Liver (tissue), 9 donors: ENCODE measurements around the gene PAXX. TPM values are rescaled to one million over a fixed set of nuclear protein-coding genes. Genes with fewer than 3 reads are reported as not detected.

Source experiments
- DNase-seq: peaks from one replicate; pipeline ENCODE4 v3.0.0-alpha.2; 2017; ENCODE audit warnings: low spot score
- H3K27ac ChIP-seq, 2 donors: one replicate each; pipeline ENCODE4 v1.7.0; 2013; ENCODE audit warnings: inconsistent platforms in 2 of 2, low read length in 2 of 2, control low read depth in 1 of 2, low read depth in 1 of 2, mild to moderate bottlenecking in 1 of 2
- H3K27me3 ChIP-seq, 4 donors: one replicate each; pipeline versions ENCODE4 v1.6.1 to v1.7.0; 2013; ENCODE audit warnings: low read length in 3 of 4, inconsistent platforms in 1 of 4, mild to moderate bottlenecking in 1 of 4, moderate library complexity in 1 of 4; ENCODE audit not compliant: control insufficient read depth in 4 of 4, insufficient read depth in 4 of 4
- H3K36me3 ChIP-seq, 4 donors: one replicate each; pipeline versions ENCODE4 v1.6.1 to v1.7.0; 2013; ENCODE audit warnings: low read length in 3 of 4, mild to moderate bottlenecking in 3 of 4, low read depth in 1 of 4, moderate library complexity in 1 of 4; ENCODE audit not compliant: control insufficient read depth in 4 of 4, insufficient read depth in 3 of 4
- H3K4me1 ChIP-seq, 4 donors: one replicate each; pipeline versions ENCODE4 v1.6.1 to v1.7.0; 2013; ENCODE audit warnings: low read length in 3 of 4, mild to moderate bottlenecking in 3 of 4, moderate library complexity in 1 of 4; ENCODE audit not compliant: control insufficient read depth in 4 of 4, insufficient read depth in 4 of 4
- H3K4me3 ChIP-seq, 3 donors: one replicate each; pipeline versions ENCODE4 v1.6.1 to v1.7.0; 2013; ENCODE audit warnings: low read length in 3 of 3, control low read depth in 1 of 3, low read depth in 1 of 3, mild to moderate bottlenecking in 1 of 3
- H3K9ac ChIP-seq, 2 donors: one replicate each; pipeline ENCODE4 v1.7.0; 2013; ENCODE audit warnings: low read length in 2 of 2, mild to moderate bottlenecking in 2 of 2, moderate library complexity in 2 of 2, control low read depth in 1 of 2, low read depth in 1 of 2
- H3K9me3 ChIP-seq, 4 donors: one replicate each; pipeline versions ENCODE4 v1.6.1 to v1.7.0; 2013; ENCODE audit warnings: low read length in 3 of 4; ENCODE audit not compliant: control insufficient read depth in 4 of 4
- ATF3 ChIP-seq: IDR thresholded peaks from 2 replicates; pipeline ENCODE4 v1.6.1; 2016; ENCODE audit warnings: antibody characterized with exemption
- CTCF ChIP-seq: fragments of 150-350 bp; IDR thresholded peaks from 2 replicates; pipeline ENCODE4 v1.5.1; 2017; ENCODE audit warnings: improper control_type of control experiment, low read depth, low read length; ENCODE audit not compliant: missing input control
- EGR1 ChIP-seq, 2 donors: IDR thresholded peaks; 2 replicates each; pipeline ENCODE4 v1.6.1; 2016 to 2018; ENCODE audit warnings: antibody characterized with exemption in 2 of 2, low read depth in 2 of 2
- FOXA1 ChIP-seq: IDR thresholded peaks from 2 replicates; pipeline ENCODE4 v1.6.1; 2016; ENCODE audit warnings: antibody characterized with exemption
- FOXA2 ChIP-seq: IDR thresholded peaks from 2 replicates; pipeline ENCODE4 v1.6.1; 2016; ENCODE audit warnings: antibody characterized with exemption
- GABPA ChIP-seq, 2 donors: IDR thresholded peaks in 1 of 2; conservative IDR thresholded peaks in 1 of 2; 2 replicates each; pipeline ENCODE4 v1.6.1; 2016; ENCODE audit warnings: antibody characterized with exemption in 2 of 2, mild to moderate bottlenecking in 1 of 2, moderate library complexity in 1 of 2
- HNF4A ChIP-seq, 2 donors: conservative IDR thresholded peaks; 2 replicates each; pipeline ENCODE4 v1.6.1; 2016; ENCODE audit warnings: antibody characterized with exemption in 2 of 2, mild to moderate bottlenecking in 2 of 2
- HNF4G ChIP-seq: IDR thresholded peaks from 2 replicates; pipeline ENCODE4 v1.6.1; 2016; ENCODE audit warnings: antibody characterized with exemption
- JUND ChIP-seq, 2 donors: IDR thresholded peaks; 2 replicates each; pipeline ENCODE4 v1.6.1; 2016; ENCODE audit warnings: antibody characterized with exemption in 2 of 2
- NR2F2 ChIP-seq: IDR thresholded peaks from 2 replicates; pipeline ENCODE4 v1.6.1; 2016; ENCODE audit warnings: antibody characterized with exemption
- RAD21 ChIP-seq, 2 donors: IDR thresholded peaks; 2 replicates each; pipeline ENCODE4 v1.6.1; 2016; ENCODE audit warnings: antibody characterized with exemption in 2 of 2, mild to moderate bottlenecking in 2 of 2
- REST ChIP-seq: IDR thresholded peaks from 2 replicates; pipeline ENCODE4 v1.6.1; 2016; ENCODE audit warnings: antibody characterized with exemption, mild to moderate bottlenecking
- RXRA ChIP-seq, 2 donors: IDR thresholded peaks; 2 replicates each; pipeline ENCODE4 v1.6.1; 2017 to 2018; ENCODE audit warnings: antibody characterized with exemption in 2 of 2, mild to moderate bottlenecking in 1 of 2
- SP1 ChIP-seq: IDR thresholded peaks from 2 replicates; pipeline ENCODE4 v1.6.1; 2018; ENCODE audit warnings: antibody characterized with exemption, mild to moderate bottlenecking
- TAF1 ChIP-seq: conservative IDR thresholded peaks from 2 replicates; pipeline ENCODE4 v1.6.1; 2016; ENCODE audit warnings: antibody characterized with exemption, mild to moderate bottlenecking
- YY1 ChIP-seq: IDR thresholded peaks from 2 replicates; pipeline ENCODE4 v1.6.1; 2016; ENCODE audit warnings: antibody characterized with exemption, mild to moderate bottlenecking
- WGBS: extraction: QIAGEN DNeasy Blood & Tissue Kit; methylation state at CpG from one replicate; pipeline ENCODE4 v1.1.7; 2013; 5-methylcytosine and 5-hydroxymethylcytosine counted together
- polyA plus RNA-seq, 2 donors: library from polyadenylated mRNA; stranded (reverse) in 1 of 2; unstranded in 1 of 2; fragments of 200-250 nt in 1 of 2; fragments of >200 nt in 1 of 2; fragmentation: Nextera tagmentation in 1 of 2; extraction: Ambion mirVana in 1 of 2; gene quantifications; one replicate each; pipeline versions ENCODE4 v1.2.1 to v1.2.3, GENCODE V29; 2013 to 2015
- total RNA-seq, 2 donors: library from RNA; depleted of rRNA; stranded (reverse); fragments of >200 nt; gene quantifications; one replicate each; pipeline ENCODE4 v1.2.3, GENCODE V29; 2014
- TF ChIP-seq, protein P1 (sequence below): IDR thresholded peaks from 2 replicates; pipeline ENCODE4 v1.6.1; 2016; ENCODE audit warnings: antibody characterized with exemption
- TF ChIP-seq, protein P2 (sequence below): IDR thresholded peaks from 2 replicates; pipeline ENCODE4 v1.6.1; 2016; ENCODE audit warnings: antibody characterized with exemption
- donor health status: healthy.
- donor health status: healthy.
- donor health status: healthy.
- donor health status: healthy.
- donor health status: healthy.

PAXX gene
- total and polyA plus RNA-seq, 4 donors = 7.3 to 34.1 (median 19.2) TPM

GRCh38 chr9:137028263-137029057 lies 36.2 kb downstream of the PAXX start:
- H3K4me3 ChIP-seq = peak overlapping the region in 2 of 3 donors; percentile 53 to 72
- peak overlapping the region in 1 of 2 donors; percentile 25 for H3K27ac ChIP-seq
- peak; percentile 71 for DNase-seq
- TF ChIP-seq FOXA2 (no peak), CTCF (peak; percentile 51), RAD21 (IDR thresholded peaks at IDR 0.05) (peak in 1 of 2 donors; percentile 18)
- under 1% methylated on average over 98 of the region's 98 CpGs for WGBS
- no peaks in the 10 kb centered on the region for H3K36me3 ChIP-seq
- peak overlapping the region; percentile 23 to 55 for H3K9ac ChIP-seq
- H3K9me3 ChIP-seq = no peaks in the 10 kb centered on the region
- H3K4me1 ChIP-seq = peaks cover 33 to 58% (median 42%) of the 10 kb centered on the region in 4 donors
- no peaks in the 10 kb centered on the region for H3K27me3 ChIP-seq

GRCh38 chr9:137029058-137029936 lies 37.1 kb downstream of the PAXX start:
- WGBS = 31% methylated on average over 19 of the region's 19 CpGs
- TF ChIP-seq RXRA (IDR thresholded peaks at IDR 0.05) (no peak), CTCF (peak; percentile 80), ATF3 (no peak), JUND (IDR thresholded peaks at IDR 0.05) (no peak), YY1 (no peak), FOXA2 (no peak), TAF1 (no peak), NR2F2 (peak; percentile 60), REST (no peak), HNF4G (no peak), HNF4A (conservative IDR thresholded peaks at IDR 0.05) (no peak), SP1 (peak; percentile 9), RAD21 (IDR thresholded peaks at IDR 0.05) (peak; percentile 41 to 77), FOXA1 (no peak), GABPA (IDR thresholded peaks at IDR 0.05 in 1 of 2, conservative IDR thresholded peaks at IDR 0.05 in 1 of 2) (no peak), EGR1 (IDR thresholded peaks at IDR 0.05; ENCODE audit: low read depth in 2 of 2) (no peak)
- TF ChIP-seq, protein P1, sequence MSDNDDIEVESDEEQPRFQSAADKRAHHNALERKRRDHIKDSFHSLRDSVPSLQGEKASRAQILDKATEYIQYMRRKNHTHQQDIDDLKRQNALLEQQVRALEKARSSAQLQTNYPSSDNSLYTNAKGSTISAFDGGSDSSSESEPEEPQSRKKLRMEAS = no peak
- TF ChIP-seq, protein P2, sequence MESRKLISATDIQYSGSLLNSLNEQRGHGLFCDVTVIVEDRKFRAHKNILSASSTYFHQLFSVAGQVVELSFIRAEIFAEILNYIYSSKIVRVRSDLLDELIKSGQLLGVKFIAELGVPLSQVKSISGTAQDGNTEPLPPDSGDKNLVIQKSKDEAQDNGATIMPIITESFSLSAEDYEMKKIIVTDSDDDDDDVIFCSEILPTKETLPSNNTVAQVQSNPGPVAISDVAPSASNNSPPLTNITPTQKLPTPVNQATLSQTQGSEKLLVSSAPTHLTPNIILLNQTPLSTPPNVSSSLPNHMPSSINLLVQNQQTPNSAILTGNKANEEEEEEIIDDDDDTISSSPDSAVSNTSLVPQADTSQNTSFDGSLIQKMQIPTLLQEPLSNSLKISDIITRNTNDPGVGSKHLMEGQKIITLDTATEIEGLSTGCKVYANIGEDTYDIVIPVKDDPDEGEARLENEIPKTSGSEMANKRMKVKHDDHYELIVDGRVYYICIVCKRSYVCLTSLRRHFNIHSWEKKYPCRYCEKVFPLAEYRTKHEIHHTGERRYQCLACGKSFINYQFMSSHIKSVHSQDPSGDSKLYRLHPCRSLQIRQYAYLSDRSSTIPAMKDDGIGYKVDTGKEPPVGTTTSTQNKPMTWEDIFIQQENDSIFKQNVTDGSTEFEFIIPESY = no peak
- H3K4me3 ChIP-seq = peak overlapping the region in 1 of 3 donors; percentile 72
- H3K27me3 ChIP-seq = no peaks in the 10 kb centered on the region
- H3K9ac ChIP-seq = no peak overlapping the region
- no peaks in the 10 kb centered on the region for H3K9me3 ChIP-seq
- no peaks in the 10 kb centered on the region for H3K36me3 ChIP-seq
- peaks cover 28 to 51% (median 35%) of the 10 kb centered on the region in 4 donors for H3K4me1 ChIP-seq
- peak; percentile 88 for DNase-seq
- H3K27ac ChIP-seq = peak overlapping the region; percentile 25 to 53
